Neural cell (in vitro differentiated cells): ENCODE results near the gene NEK5.

ENCODE experiments used
- CTCF ChIP-seq: fragments of 450-650 bp; IDR thresholded peaks from 2 replicates; pipeline ENCODE4 v1.5.1; 2014; ENCODE audit warnings: antibody characterized with exemption, mild to moderate bottlenecking, moderate library complexity; ENCODE audit not compliant: poor library complexity, severe bottlenecking
- EP300 ChIP-seq: fragments of 450-650 bp; conservative IDR thresholded peaks from 2 replicates; pipeline ENCODE4 v1.6.1; 2014; ENCODE audit warnings: antibody characterized with exemption, mild to moderate bottlenecking, moderate library complexity; ENCODE audit not compliant: poor library complexity, severe bottlenecking
- EZH2 ChIP-seq: fragments of 200-600, 300-800 bp; shearing (Covaris generic), sonication (generic); IDR thresholded peaks from 2 replicates; pipeline ENCODE4 v1.6.1; 2014; ENCODE audit warnings: antibody characterized with exemption, low read length, borderline replicate concordance, mild to moderate bottlenecking; ENCODE audit not compliant: insufficient read depth, poor library complexity, severe bottlenecking
- MXI1 ChIP-seq: fragments of 450-650 bp; conservative IDR thresholded peaks from 2 replicates; pipeline ENCODE4 v1.6.1; 2014; ENCODE audit warnings: antibody characterized with exemption, mild to moderate bottlenecking; ENCODE audit not compliant: poor library complexity, severe bottlenecking
- RAD21 ChIP-seq: fragments of 450-650 bp; conservative IDR thresholded peaks from 2 replicates; pipeline ENCODE4 v1.6.1; 2014; ENCODE audit warnings: antibody characterized with exemption, mild to moderate bottlenecking, moderate library complexity
- TAF1 ChIP-seq: IDR thresholded peaks from 2 replicates; pipeline ENCODE4 v1.6.1; 2012; ENCODE audit warnings: low read depth
- TF ChIP-seq, protein P1 (sequence below): IDR thresholded peaks from 2 replicates; pipeline ENCODE4 v1.6.1; 2012; ENCODE audit warnings: borderline replicate concordance

DNA sequence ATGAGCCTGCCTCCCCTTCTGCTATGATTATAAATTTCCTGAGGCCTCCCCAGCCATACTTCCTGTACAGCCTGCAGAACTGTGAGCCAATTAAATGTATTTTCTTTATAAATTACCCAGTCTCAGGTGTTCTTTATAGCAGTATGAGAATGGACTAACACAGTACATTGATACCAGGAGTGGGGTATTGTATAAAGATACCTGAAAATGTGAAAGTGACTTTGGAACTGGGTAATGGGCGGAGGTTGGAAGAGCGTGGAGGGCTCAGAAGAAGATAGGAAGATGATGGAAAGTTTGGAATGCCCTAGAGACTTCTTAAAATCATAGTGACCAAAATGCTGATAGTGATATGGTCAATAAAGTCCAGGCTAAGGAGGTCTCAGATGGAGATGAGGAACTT is 32.8 kb downstream of the NEK5 start:
- TF ChIP-seq CTCF, result no peak
- TF ChIP-seq EP300, result no peak
- no peak for TF ChIP-seq TAF1
- no peak for TF ChIP-seq RAD21
- TF ChIP-seq, protein P1, sequence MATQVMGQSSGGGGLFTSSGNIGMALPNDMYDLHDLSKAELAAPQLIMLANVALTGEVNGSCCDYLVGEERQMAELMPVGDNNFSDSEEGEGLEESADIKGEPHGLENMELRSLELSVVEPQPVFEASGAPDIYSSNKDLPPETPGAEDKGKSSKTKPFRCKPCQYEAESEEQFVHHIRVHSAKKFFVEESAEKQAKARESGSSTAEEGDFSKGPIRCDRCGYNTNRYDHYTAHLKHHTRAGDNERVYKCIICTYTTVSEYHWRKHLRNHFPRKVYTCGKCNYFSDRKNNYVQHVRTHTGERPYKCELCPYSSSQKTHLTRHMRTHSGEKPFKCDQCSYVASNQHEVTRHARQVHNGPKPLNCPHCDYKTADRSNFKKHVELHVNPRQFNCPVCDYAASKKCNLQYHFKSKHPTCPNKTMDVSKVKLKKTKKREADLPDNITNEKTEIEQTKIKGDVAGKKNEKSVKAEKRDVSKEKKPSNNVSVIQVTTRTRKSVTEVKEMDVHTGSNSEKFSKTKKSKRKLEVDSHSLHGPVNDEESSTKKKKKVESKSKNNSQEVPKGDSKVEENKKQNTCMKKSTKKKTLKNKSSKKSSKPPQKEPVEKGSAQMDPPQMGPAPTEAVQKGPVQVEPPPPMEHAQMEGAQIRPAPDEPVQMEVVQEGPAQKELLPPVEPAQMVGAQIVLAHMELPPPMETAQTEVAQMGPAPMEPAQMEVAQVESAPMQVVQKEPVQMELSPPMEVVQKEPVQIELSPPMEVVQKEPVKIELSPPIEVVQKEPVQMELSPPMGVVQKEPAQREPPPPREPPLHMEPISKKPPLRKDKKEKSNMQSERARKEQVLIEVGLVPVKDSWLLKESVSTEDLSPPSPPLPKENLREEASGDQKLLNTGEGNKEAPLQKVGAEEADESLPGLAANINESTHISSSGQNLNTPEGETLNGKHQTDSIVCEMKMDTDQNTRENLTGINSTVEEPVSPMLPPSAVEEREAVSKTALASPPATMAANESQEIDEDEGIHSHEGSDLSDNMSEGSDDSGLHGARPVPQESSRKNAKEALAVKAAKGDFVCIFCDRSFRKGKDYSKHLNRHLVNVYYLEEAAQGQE, result no peak
- no peak for TF ChIP-seq MXI1
- no peak for TF ChIP-seq EZH2
